C4-2B (cell line): Measurements from ENCODE around the gene TEX9.

Source experiments
- H3K27ac ChIP-seq: fragments of 450-650 bp; 2 replicates; pipeline ENCODE4 v1.5.1; 2017
- ZFX ChIP-seq: fragments of 450-650 bp; IDR thresholded peaks from 2 replicates; pipeline ENCODE4 v1.6.1; 2017
- TF ChIP-seq, protein P1 (sequence below): fragments of 450-650 bp; conservative IDR thresholded peaks from 2 replicates; pipeline ENCODE4 v1.5.1; 2017; ENCODE audit warnings: mild to moderate bottlenecking

Gene TEX9

DNA sequence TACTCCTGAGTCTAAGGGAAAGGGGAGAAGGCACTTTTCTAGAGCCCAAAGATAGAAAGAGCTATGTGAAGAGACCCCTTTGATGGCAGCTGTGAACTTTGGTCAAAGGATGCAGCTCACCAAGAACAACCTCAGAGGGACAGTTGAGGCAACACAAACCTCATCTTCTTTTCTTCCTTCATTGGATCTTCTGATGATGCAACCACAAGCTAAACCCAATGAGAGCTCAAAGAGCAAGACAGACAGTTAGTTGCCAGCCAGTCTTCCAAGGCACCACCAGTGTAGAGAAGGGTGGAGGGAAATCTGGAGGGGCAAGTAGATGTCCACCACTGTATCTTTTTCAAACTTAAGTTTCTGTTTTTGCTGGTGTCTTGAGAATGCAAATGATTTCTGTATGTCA lies 110.1 kb downstream of the TEX9 start:
- no peak overlapping the region for H3K27ac ChIP-seq
- TF ChIP-seq, protein P1, sequence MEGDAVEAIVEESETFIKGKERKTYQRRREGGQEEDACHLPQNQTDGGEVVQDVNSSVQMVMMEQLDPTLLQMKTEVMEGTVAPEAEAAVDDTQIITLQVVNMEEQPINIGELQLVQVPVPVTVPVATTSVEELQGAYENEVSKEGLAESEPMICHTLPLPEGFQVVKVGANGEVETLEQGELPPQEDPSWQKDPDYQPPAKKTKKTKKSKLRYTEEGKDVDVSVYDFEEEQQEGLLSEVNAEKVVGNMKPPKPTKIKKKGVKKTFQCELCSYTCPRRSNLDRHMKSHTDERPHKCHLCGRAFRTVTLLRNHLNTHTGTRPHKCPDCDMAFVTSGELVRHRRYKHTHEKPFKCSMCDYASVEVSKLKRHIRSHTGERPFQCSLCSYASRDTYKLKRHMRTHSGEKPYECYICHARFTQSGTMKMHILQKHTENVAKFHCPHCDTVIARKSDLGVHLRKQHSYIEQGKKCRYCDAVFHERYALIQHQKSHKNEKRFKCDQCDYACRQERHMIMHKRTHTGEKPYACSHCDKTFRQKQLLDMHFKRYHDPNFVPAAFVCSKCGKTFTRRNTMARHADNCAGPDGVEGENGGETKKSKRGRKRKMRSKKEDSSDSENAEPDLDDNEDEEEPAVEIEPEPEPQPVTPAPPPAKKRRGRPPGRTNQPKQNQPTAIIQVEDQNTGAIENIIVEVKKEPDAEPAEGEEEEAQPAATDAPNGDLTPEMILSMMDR, result no peak
- no peak for TF ChIP-seq ZFX
